Ovary (tissue), 9 donors: Measurements from ENCODE around the gene POMC. TPM values are rescaled to one million over a fixed set of nuclear protein-coding genes. Genes with fewer than 3 reads are reported as not detected.

Experiments used
- polyA plus RNA-seq, 2 donors: library from polyadenylated mRNA; stranded (reverse); fragments of 200-250 nt in 1 of 2; fragments of 350-450 nt in 1 of 2; fragmentation: Illumina TruSeq in 1 of 2; extraction: RNeasy Lipid Tissue Mini Kit (QIAGEN cat#74804) in 1 of 2; gene quantifications; one replicate each; pipeline ENCODE4 v1.2.3, GENCODE V29; 2013 to 2014
- total RNA-seq, 7 donors: library from RNA; depleted of rRNA in 2 of 7; stranded (reverse); fragments of >200 nt in 2 of 7; fragmentation: NEBNext Ultra II Directional in 3 of 7; extraction: Animal tissue kit (Norgen Biotek cat#: 25700) in 3 of 7; gene quantifications; one replicate each; pipeline versions ENCODE4 v1.1.0 to v1.2.4, GENCODE V29; 2016 to 2023
- donor health status: DM: no; HTN: no; CAD: no; lungs with moderate emphysema.
- donor health status: DM: no; HTN: no; CAD: no.
- donor health status: Bipolar disorder and iron deficiency.
- donor health status: DM: yes; HTN: yes; CAD: no.
- donor health status: DM: no; HTN: no; CAD: no.
- donor health status: DM: yes; HTN: yes; CAD: no.

Gene POMC
- total and polyA plus RNA-seq, 9 donors: 1.4 to 5.0 (median 2.4) TPM; not detected in 1

Other genes starting within 250 kb of the POMC start
- gene ADCY3, start 248.3 kb downstream of the POMC start, total RNA-seq: 100 to 1,000 TPM in 3 of 7 donors, 10 to 100 TPM in 4; 27.1 to 150 (median 97.4) TPM
- gene ADCY3, start 248.3 kb downstream of the POMC start, polyA plus RNA-seq: 100 to 1,000 TPM in 1 of 2 donors, 10 to 100 TPM in 1; 65.1 to 104 TPM
- gene DNAJC27, start 196.6 kb downstream of the POMC start, total RNA-seq: 10 to 100 TPM; 10.2 to 17.6 (median 13.5) TPM
- 1 to 10 TPM; 6.0 to 8.7 TPM for gene DNAJC27, start 196.6 kb downstream of the POMC start, polyA plus RNA-seq
- gene EFR3B, start 126.5 kb downstream of the POMC start, total RNA-seq: 1 to 10 TPM in 6 of 7 donors, under 1 TPM in 1; 0.36 to 4.5 (median 1.5) TPM
- under 1 TPM; 0.45 to 0.93 TPM for gene EFR3B, start 126.5 kb downstream of the POMC start, polyA plus RNA-seq
- 10 to 100 TPM; 14.3 to 72.7 (median 47.4) TPM for gene DNMT3A, start 173.3 kb upstream of the POMC start, total RNA-seq
- gene DNMT3A, start 173.3 kb upstream of the POMC start, polyA plus RNA-seq: 10 to 100 TPM; 11.3 to 17.3 TPM